Panc1 (cell line): ENCODE results near the gene PAQR4. TPM values are rescaled to one million over a fixed set of nuclear protein-coding genes. Genes with fewer than 3 reads are reported as not detected.

Experiments used
- ATAC-seq: fragments of 200-7000 bp; cut with Tn5 transposase; 2 replicates; pipeline ENCODE4 v1.9.1; 2020; ENCODE audit warnings: mild to moderate bottlenecking, moderate library complexity
- BruUV-seq: library from RNA; stranded (reverse); fragments of 400-500 nt; replicated peaks from 2 replicates; lab custom pipeline; 2021; lab: Mats Ljungman, UMichigan
- CTCF ChIA-PET: fragments of 300-600 bp; sonication (Branson Sonifier 250); formaldehyde crosslinking; loops from one replicate; lab custom pipeline; 2022; ENCODE audit warnings: antibody characterized with exemption; lab: Charles Lee
- POLR2A ChIA-PET: fragments of 300-600 bp; sonication (Branson Sonifier 250); formaldehyde crosslinking; loops from one replicate; lab custom pipeline; 2022; ENCODE audit warnings: antibody characterized with exemption; lab: Charles Lee
- DNase-seq: peaks from one replicate; pipeline ENCODE4 v3.0.0-alpha.2; 2010; ENCODE audit warnings: low read depth, low spot score
- H3K27ac ChIP-seq: 2 replicates; pipeline ENCODE4 v1.5.1; 2011; ENCODE audit warnings: mild to moderate bottlenecking, low read length, inconsistent platforms
- H3K27me3 ChIP-seq: fragments of 200-500 bp; sonication (Bioruptor generic); 2 replicates; pipeline ENCODE4 v1.6.0; 2014; ENCODE audit warnings: low read length, inconsistent platforms; ENCODE audit not compliant: control insufficient read depth, insufficient read depth
- H3K36me3 ChIP-seq: fragments of 200-500 bp; sonication (Bioruptor generic); 2 replicates; pipeline ENCODE4 v1.5.1; 2014; ENCODE audit warnings: inconsistent platforms, mild to moderate bottlenecking, low read length, moderate library complexity; ENCODE audit not compliant: control insufficient read depth, insufficient read depth
- H3K4me1 ChIP-seq: 2 replicates; pipeline ENCODE4 v1.5.1; 2011; ENCODE audit warnings: inconsistent platforms, mild to moderate bottlenecking, low read length, moderate library complexity; ENCODE audit not compliant: control insufficient read depth, insufficient read depth
- H3K4me3 ChIP-seq, 2 experiments: 2 replicates each; pipeline ENCODE4 v1.5.1; 2011 to 2012; ENCODE audit warnings: low read depth in 2 of 2, low read length in 2 of 2, mild to moderate bottlenecking in 2 of 2, inconsistent platforms in 1 of 2, moderate library complexity in 1 of 2
- H3K9me3 ChIP-seq: fragments of 200-500 bp; sonication (Bioruptor generic); 2 replicates; pipeline ENCODE4 v1.5.1; 2014; ENCODE audit warnings: low read depth, mild to moderate bottlenecking, inconsistent platforms, low read length, moderate library complexity; ENCODE audit not compliant: control insufficient read depth, insufficient read depth
- POLR2AphosphoS5 ChIP-seq: IDR thresholded peaks from 2 replicates; pipeline ENCODE4 v1.6.1; 2012; ENCODE audit warnings: mild to moderate bottlenecking, low read depth, low read length, moderate library complexity
- SIN3A ChIP-seq: IDR thresholded peaks from 2 replicates; pipeline ENCODE4 v1.6.1; 2012; ENCODE audit warnings: low read depth, mild to moderate bottlenecking, low read length, moderate library complexity, borderline replicate concordance; ENCODE audit not compliant: insufficient read depth
- TCF7L2 ChIP-seq: IDR thresholded peaks from 2 replicates; pipeline ENCODE4 v1.6.1; 2011; ENCODE audit warnings: mild to moderate bottlenecking, low read depth, low read length, inconsistent platforms
- in situ Hi-C: cut with HindIII; loops from 2 replicates; pipeline ENCODE4 v1.10.0; 2016; ENCODE audit warnings: low sequenced_read_pairs, low pct_unique_long_range_greater_than_20kb
- intact Hi-C: fragments of 100-400 bp; cut with micrococcal nuclease; formaldehyde crosslinking; loops from one replicate; pipeline ENCODE4 v1.10.0; 2022; ENCODE audit not compliant: unreplicated experiment
- total RNA-seq: library from RNA; stranded (reverse); gene quantifications from one replicate; pipeline ENCODE4 v1.2.1, GENCODE V29; 2021; ENCODE audit not compliant: unreplicated experiment
- TF ChIP-seq, protein P1 (sequence below), 2 experiments: IDR thresholded peaks; 2 replicates each; pipeline ENCODE4 v1.6.1; 2011 to 2012; ENCODE audit warnings: low read depth in 2 of 2, control low read depth in 1 of 2, low read length in 1 of 2, mild to moderate bottlenecking in 1 of 2, moderate library complexity in 1 of 2; ENCODE audit not compliant: insufficient read depth in 1 of 2
- TF ChIP-seq, protein P2 (sequence below): fragments of 450-650 bp; IDR thresholded peaks from 2 replicates; pipeline ENCODE4 v1.5.1; 2017; ENCODE audit warnings: mild to moderate bottlenecking

PAQR4 gene
- total RNA-seq, 1 experiment from 2014 or later, result 51.8 TPM

DNA sequence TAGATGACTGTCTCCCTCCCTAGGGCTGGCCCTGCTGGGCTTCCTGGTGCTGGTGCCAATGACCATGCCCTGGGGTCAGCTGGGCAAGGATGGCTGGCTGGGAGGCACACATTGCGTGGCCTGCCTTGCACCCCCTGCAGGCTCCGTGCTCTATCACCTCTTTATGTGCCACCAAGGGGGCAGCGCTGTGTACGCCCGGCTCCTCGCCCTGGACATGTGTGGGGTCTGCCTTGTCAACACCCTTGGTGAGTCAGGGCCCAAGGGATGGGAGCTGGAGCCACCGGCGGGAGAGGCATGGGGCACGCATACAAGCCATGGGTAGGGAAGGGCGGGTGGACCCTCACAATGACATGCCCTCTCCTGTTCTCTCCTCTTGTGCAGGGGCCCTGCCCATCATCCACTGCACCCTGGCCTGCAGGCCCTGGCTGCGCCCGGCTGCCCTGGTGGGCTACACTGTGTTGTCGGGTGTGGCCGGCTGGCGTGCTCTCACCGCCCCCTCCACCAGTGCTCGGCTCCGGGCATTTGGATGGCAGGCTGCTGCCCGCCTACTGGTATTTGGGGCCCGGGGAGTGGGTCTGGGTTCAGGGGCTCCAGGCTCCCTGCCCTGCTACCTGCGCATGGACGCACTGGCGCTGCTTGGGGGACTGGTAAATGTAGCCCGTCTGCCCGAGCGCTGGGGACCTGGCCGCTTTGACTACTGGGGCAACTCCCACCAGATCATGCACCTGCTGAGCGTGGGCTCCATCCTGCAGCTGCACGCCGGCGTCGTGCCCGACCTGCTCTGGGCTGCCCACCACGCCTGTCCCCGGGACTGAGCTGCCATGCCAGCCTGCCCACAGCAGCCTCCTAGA is 2.2 kb downstream of the PAQR4 start:
- Histone ChIP-seq H3K27me3 (no peaks in the 10 kb centered on the region), H3K4me1 (peaks cover 48% of the 10 kb centered on the region), H3K9me3 (no peaks in the 10 kb centered on the region), H3K4me3 (peak overlapping the region; percentile 69 to 70; a peak in 2 of 4 replicates), H3K36me3 (no peaks in the 10 kb centered on the region), H3K27ac (peak overlapping the region; percentile 85)
- no TSS peak for BruUV-seq
- CTCF ChIA-PET, result no interaction called here
- intact Hi-C loops (no loop called here), in situ Hi-C loops (no loop called here)
- no peak for DNase-seq
- no peak for TF ChIP-seq TCF7L2
- no peak for TF ChIP-seq SIN3A
- TF ChIP-seq POLR2AphosphoS5, result peak; percentile 24
- TF ChIP-seq, protein P1, sequence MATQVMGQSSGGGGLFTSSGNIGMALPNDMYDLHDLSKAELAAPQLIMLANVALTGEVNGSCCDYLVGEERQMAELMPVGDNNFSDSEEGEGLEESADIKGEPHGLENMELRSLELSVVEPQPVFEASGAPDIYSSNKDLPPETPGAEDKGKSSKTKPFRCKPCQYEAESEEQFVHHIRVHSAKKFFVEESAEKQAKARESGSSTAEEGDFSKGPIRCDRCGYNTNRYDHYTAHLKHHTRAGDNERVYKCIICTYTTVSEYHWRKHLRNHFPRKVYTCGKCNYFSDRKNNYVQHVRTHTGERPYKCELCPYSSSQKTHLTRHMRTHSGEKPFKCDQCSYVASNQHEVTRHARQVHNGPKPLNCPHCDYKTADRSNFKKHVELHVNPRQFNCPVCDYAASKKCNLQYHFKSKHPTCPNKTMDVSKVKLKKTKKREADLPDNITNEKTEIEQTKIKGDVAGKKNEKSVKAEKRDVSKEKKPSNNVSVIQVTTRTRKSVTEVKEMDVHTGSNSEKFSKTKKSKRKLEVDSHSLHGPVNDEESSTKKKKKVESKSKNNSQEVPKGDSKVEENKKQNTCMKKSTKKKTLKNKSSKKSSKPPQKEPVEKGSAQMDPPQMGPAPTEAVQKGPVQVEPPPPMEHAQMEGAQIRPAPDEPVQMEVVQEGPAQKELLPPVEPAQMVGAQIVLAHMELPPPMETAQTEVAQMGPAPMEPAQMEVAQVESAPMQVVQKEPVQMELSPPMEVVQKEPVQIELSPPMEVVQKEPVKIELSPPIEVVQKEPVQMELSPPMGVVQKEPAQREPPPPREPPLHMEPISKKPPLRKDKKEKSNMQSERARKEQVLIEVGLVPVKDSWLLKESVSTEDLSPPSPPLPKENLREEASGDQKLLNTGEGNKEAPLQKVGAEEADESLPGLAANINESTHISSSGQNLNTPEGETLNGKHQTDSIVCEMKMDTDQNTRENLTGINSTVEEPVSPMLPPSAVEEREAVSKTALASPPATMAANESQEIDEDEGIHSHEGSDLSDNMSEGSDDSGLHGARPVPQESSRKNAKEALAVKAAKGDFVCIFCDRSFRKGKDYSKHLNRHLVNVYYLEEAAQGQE (IDR thresholded peaks at IDR 0.05; ENCODE audit: insufficient read depth in 1 of 2, low read depth in 2 of 2, low read length in 1 of 2), result no peak
- TF ChIP-seq, protein P2, sequence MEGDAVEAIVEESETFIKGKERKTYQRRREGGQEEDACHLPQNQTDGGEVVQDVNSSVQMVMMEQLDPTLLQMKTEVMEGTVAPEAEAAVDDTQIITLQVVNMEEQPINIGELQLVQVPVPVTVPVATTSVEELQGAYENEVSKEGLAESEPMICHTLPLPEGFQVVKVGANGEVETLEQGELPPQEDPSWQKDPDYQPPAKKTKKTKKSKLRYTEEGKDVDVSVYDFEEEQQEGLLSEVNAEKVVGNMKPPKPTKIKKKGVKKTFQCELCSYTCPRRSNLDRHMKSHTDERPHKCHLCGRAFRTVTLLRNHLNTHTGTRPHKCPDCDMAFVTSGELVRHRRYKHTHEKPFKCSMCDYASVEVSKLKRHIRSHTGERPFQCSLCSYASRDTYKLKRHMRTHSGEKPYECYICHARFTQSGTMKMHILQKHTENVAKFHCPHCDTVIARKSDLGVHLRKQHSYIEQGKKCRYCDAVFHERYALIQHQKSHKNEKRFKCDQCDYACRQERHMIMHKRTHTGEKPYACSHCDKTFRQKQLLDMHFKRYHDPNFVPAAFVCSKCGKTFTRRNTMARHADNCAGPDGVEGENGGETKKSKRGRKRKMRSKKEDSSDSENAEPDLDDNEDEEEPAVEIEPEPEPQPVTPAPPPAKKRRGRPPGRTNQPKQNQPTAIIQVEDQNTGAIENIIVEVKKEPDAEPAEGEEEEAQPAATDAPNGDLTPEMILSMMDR, result no peak
- no peak for ATAC-seq
- POLR2A ChIA-PET, result no interaction called here

GRCh38 chr16:2971985-2972784 is 3.0 kb downstream of the PAQR4 start:
- TF ChIP-seq POLR2AphosphoS5, result peak; percentile 22; the same call in 1 of the 2 replicates
- TF ChIP-seq TCF7L2, result no peak
- Histone ChIP-seq H3K4me1 (peaks cover 52% of the 10 kb centered on the region), H3K9me3 (no peaks in the 10 kb centered on the region), H3K27ac (peak overlapping the region; percentile 71), H3K27me3 (no peaks in the 10 kb centered on the region), H3K4me3 (no peak overlapping the region), H3K36me3 (no peaks in the 10 kb centered on the region)
- no peak for ATAC-seq
- intact Hi-C loops (no loop called here), in situ Hi-C loops (no loop called here)
- BruUV-seq, result no TSS peak
- CTCF ChIA-PET, result no interaction called here
- DNase-seq, result no peak
- POLR2A ChIA-PET, result no interaction called here
